ENCODE measurements around the gene PPP6R3.

The PPP6R3 gene

DNA sequence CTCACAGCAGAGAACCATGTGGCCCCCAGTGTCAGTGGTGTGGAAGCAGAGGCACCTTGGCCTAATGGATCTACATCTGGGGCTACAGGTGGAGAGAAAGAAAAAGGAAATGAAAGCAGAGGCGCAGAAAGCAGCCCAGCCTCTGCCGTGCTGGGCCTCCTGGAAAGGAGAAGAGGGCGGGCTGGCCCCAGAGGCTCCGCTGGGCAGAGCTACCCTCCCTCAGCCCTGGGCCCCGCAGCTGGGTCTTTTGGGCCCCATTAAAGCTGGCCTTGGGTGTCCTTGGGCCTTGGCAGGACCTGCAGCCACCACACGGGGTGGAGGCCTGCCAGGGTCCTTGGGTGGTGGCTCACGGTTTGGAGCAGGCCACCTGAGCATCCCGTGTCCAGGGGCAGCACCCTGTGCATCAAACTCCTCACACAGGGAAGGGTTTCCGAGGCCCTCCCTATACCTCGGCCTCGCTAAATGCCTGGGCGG lies 192.2 kb downstream of the PPP6R3 start:
- DNase-seq (ENCODE audit: low read depth) = no peak

DNA sequence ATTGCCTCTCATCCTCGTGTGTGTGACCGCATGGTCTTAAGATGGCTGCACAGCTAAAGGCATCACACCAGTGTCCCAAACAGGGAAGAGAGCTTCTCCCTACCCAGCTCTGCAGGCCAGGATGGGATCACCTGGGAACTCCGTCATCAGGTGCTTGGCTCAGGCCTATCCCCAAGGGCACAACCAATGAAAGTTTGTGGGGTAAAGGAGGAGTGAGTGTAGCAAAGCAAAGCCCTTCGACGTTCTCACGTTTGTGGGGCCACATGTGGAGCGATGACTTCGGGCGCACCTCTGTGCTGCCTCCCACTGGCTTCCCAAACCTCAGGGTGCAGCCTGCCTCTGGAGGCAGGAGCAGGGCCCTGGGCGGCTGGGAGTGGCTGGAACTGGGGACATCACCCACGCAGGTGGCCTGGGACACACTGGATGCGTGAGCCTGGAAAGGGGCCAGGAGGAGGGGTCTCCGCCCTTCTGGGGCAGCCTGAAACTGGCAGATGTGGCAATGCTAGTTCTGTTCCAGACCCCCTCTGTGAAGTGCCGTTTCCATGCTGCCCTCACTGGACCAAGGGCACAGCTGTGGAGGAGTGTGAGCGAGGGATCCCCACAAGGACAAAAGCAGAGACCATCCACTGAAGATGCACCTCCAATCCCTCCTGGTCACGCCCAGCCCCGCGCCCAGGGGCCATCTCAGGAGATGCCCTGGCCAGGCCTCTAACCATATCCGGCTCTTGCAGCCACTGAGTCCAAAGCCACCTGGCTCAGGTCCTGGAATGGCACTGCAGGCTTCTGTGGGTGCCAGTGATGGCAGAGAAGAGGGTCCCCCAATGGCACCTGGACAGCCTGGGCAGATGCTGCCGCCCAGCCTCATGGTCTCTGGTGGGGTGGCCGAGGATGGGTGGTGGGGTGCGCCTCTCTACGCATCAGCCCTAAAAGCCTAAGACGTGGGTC lies 193.2 kb downstream of the PPP6R3 start:
- no peak for DNase-seq (ENCODE audit: low read depth)

DNA sequence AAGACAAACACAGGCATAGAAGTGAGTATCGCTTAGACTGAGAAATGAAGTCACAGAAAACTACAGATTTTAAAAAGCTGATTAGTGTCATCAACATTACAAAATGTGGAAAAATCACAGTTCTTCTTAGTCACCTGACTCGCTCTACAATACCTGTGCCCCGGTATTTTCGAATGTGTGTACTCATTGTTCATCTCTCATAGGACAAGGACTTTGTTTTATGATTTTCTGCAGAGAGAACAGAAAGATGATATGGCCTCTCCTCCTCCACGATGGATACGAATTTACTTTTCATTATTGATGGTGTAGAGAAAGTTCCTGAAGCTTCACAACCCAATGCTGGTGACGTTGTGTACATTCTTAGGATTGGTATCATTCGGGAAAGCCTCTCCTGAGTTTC lies 194.4 kb downstream of the PPP6R3 start:
- no peak for DNase-seq (ENCODE audit: low read depth)

DNA sequence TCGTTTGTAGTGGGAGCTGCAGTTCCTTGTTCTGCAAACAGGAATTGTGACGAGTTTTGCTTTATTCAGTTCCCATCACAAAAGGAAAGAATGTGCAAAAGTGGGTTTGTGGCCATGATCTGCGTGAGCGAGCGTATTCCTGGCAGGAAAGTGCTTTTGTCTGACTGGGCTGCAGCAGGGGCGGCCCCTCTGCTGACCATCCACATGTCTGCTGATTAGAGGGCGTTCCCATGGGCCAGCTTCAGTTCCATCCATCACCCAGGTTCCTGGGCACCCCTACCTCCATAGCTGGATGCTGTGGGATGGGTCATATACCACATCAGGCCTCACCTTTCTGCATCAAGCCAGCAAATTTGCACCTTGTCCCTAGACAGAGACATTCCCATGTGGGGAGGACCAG lies 194.9 kb downstream of the PPP6R3 start:
- no peak for DNase-seq (ENCODE audit: low read depth)

DNA sequence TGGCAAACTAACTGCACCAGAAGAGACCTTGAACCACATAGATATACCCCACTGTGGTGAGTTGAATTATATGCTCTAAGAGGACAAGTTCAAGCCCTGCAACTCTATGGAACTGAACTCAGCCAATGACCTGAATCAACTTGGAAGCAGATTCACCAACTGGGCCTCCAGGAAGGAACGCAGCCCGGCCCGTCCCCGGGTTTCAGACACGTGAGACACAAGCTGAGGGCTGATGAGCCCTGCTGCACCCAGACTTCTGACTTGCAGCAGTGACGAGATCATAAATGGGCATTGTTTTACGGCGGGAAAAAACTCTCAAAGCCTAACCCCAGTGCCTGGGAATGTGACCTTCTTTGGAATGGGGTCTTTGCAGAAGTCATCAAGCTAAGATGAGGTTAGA lies 195.3 kb downstream of the PPP6R3 start:
- DNase-seq (ENCODE audit: low read depth) = no peak

DNA sequence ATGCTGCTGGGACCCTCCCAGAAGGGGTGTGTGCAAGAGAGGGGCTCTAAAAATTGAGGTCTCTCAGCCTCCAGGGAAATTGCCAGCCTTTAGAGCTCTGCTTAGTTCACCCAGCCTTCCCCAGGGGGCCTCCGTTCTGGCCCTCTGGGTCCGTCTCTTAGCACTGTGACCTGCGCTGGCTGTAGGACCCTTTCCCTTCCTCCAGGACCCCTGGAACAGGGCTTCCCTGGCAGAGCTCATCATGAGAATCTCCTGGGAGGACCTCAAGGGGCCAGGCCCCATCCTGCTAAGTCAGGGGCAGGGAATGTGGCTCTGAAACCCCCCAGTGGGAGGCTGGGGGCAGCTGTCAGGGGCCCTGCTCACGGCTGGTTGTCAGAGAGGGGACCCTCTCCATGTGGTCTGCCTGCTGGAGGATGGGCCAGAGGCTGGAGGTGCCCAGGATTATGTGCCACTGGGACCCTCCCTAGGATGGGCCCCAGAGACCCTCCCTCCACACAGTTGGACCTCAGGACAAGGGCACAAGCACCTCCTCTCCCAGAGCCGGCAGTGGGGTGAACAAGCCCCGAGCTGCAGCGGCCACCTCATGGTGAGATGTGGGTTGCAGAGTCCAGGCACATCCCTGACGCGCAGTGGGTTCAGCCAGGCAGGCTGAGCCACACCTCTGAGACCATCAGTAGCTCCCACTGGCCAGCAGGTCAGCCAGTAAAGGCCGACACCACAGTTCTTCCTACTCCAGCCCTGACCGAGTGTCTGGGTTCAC lies 196.6 kb downstream of the PPP6R3 start:
- no peak for DNase-seq (ENCODE audit: low read depth)

DNA sequence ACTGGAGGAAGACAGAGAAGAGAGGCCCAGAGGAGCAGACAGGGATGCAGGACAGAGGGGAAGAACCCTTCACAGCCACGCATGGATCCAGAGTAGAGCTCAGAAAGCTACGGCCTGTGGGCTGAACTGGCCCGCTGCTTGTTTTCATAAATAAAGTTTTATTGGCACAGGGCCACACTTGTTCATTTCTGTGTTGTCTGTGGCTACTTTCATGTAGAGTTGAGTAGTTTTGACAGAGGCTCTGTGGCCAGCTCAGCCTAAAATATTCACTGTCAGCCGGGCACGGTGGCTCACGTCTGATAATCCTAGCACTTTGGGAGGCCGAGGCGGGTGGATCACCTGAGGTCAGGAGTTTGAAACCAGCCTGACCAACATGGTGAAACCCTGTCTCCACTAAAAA lies 197.5 kb downstream of the PPP6R3 start:
- DNase-seq (ENCODE audit: low read depth) = no peak

DNA sequence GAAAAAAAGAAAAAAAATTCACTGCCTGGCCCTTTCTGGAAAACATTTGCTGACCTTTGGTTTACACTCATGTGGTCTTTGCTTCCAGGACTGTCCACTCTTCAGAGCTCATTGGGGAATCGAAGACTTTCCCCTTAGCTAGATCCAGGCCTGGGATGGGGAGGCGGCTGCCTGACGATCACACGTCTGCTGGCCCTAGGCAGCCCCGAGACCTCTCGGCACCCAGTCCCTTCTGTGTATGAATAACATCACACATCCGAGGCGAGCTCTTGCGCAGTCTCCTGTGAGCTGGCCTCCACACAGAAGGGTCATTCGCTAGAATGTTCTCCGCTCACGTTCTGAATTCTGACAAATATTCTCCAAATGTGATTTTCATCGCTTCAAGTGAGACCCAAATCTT lies 198.1 kb downstream of the PPP6R3 start:
- no peak for DNase-seq (ENCODE audit: low read depth)

DNA sequence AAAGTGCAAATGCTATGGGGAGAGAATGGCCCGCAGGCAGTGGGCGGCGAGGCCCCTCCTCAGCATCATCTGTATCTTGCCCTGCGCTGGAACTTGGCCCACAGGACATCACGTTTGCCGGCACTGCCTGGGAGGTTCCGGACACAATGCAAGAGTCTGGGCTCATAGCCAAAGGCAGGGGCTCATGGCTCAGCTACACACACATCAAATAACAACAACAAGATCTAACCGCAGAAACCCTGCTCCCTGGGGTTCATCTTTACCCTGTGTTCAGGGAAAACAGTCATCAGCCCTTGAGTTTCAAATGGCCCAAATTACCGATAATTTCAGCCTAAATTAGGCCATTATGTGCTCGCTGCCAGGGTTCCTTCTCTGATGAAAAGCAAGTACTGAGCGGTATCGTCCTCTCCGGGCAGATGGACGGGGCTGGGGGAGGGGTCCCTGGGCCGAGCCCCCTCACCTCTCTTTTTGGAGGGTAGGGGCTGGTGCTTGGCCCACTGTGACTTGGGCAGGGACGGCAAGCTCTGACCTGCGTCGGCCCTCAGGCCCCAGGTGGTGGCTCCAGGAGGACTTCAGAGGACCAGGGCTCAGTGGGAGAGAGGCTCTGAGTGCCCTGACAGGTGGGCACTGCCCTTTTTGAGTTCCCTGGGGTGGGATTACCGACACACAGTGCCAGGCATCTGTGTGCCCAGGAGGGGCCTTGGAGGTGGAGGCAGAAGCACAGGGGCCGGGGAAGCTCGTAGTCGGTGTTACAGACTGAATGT lies 198.8 kb downstream of the PPP6R3 start:
- no peak for DNase-seq (ENCODE audit: low read depth)

DNA sequence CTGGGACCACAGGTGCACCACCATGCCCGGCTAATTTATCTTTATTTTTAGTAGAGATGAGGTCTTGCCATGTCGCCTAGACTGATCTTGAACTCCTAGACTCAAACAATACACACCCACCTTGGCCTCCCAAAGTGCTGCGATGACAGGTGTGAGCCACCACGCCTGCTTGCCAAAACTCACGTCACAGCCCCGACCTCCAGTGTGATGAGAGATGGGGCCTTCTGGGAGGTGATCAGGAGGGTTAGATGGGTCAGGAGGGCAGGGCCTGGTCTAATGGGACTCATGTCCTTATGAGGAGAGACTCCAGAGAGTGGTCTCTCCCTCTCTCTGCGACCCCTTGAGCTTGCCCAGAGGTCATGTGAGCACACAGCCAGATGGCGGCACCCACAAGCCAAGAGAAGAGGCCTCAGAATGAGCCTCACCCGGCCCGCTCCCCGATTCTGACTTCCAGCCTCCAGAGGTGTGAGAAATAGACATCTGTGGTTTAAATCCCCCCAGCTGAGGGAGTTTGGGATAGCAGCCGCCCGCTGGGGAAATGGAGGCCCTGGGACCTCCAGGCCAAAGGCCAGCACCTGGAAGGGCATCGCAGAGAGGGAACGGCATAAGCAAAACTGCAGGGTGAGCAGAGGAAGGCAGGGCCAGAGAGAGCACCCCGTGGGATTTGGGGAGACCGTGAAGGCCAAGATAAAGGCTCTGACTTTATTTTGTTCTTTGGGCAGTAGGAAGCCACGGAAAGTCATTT lies 199.7 kb downstream of the PPP6R3 start:
- DNase-seq (ENCODE audit: low read depth) = no peak

DNA sequence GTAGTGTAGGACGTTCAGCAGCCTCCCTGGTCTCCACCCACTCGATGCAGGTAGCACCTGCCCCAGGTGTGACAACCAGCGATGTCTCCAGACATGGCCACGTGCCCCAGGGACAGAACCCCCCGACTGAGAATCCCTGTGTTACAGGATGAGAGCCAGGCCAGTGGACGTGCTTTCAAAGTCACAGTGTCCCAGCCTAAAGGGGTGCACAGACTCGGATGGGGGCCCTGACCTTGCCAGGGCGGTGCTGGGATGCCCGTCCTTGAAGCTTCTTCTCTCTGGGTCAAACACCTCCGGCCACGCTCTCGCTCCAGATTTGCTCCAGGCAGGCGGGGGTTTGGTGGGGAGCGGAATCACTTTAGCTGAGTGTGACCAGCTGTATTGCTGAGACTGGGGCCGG lies 200.5 kb downstream of the PPP6R3 start:
- DNase-seq (ENCODE audit: low read depth) = no peak

DNA sequence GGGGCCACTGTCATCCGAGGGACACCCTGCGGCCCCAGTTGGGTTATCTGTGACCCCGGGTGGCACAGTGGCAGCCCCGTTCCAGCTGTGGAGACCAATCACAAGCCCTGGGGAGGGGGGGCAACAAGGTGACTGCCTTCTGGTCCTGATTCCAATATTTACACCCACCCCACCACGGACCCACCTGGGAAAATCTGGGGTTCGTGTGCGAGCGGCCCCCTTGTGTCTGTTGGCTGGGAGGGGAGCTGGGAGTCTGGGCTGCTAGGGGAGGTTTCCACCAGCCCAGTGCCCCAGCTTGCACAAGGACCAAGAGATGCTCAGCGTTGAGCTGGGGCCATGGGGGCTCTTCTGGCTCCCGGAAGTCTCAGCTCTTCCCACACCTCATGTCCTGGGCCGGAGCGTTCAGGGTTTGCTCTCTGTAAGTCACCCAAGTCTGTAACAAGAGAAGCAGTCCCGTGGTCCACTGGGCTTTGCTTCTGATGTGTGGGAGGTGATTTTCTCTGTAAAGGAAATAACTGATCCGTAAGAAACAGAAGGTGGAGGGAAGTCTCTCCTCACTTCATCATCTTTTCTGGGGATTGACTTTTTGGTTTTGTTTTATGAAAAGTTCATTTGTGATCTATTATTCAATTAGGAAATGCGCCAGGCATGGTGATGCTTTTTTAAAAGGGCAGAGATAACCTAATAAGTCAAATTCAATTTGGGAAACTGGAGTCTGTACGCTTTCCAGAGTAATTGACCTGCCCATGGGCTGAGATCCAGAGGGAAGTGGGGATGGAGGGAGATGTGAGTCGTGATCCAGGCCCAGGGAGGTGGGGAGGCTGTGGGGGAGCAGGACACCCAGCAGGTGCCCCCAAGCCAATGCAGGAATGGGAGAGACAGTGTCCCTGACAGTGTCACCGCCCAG lies 201.4 kb downstream of the PPP6R3 start:
- no peak for DNase-seq (ENCODE audit: low read depth)

DNA sequence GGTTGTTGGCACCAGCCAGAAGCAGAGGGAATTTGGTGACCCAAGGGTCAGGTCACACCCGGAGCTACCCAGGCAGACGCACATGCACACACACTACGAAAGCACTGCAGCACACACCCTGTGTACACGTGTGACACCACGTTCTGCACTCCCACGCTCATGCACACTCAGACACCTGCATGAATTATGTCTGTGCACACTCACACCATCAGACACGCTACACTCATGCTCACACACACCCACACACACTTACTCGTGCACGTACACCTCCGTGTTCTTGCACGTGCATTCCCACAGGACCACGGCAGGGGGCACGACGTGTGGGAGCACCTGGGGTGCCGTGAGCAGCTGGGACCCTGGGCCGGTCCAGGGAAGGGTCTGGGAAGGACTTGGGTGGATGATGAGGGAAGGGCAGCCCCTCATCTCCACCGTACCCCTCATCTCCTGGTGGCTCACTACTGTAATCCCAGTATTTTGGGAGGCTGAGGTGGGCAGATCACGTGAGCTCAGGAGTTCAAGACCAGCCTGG lies 203.0 kb downstream of the PPP6R3 start:
- DNase-seq (ENCODE audit: low read depth) = no peak

DNA sequence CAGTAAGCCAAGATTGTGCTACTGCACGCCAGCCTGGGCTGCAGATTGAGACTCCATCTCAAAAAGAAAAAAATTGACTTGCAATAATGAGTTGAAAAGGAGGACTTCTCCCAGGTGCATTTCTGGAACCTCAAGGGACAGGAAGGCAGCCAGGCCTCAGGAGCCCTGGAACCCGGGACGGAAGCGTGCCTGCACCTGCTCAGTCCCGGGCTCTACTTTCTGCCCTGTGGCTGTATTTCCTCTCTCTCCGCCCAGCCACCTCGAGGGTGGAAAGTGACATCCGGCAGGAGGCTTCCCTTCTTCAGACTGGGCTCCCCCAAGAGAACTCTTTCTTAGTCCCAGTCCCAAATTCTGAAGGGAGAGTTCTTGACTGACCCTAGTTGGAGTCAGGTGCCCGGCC lies 203.6 kb downstream of the PPP6R3 start:
- no peak for DNase-seq (ENCODE audit: low read depth)

DNA sequence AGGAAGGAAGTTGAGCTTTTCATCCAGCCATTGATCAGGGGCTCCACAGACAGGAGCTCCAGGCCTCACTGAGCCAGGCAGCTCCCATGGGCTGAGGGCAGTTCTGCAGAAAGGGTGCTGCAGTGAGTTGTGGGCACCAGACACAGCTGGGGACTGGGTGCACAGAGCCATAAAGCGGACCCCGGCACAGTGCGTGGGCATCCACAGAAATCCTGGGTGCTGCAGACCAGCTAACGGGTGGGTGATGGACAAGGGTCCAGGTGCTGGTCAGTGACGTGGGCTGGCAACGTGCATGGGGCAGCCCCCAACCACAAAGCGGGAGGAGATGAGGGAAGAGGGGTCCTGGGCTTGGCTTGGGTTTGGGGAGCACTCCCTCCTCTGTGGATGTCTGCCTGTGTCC lies 204.4 kb downstream of the PPP6R3 start:
- DNase-seq (ENCODE audit: low read depth) = no peak

Data from activated T-cell treated with anti-CD3 and anti-CD28 coated beads for 48 hours (primary cell).